Measurements from ENCODE around the gene SLC9A7.

The SLC9A7 gene

GRCh38 chrX:46573331-46573891 is 185.5 kb downstream of the SLC9A7 start, which contains the start of gene CHST7:
Gene CHST7 (plus strand): TSS chrX:46573765. CDS start chrX:46573932, 167 bp downstream.
- DNase-seq (ENCODE audit: low read depth), result peak; percentile 27

- no peak for DNase-seq (ENCODE audit: low read depth)
Observed at GRCh38 chrX:46572340-46572936, 186.5 kb downstream of the SLC9A7 start.

GRCh38 chrX:46571423-46572339 is 187.2 kb downstream of the SLC9A7 start:
- no peak for DNase-seq (ENCODE audit: low read depth)

- no peak for DNase-seq (ENCODE audit: low read depth)
Observed at GRCh38 chrX:46569621-46570020, 189.3 kb downstream of the SLC9A7 start.

- DNase-seq (ENCODE audit: low read depth), result no peak
Observed at GRCh38 chrX:46567388-46567787, 191.5 kb downstream of the SLC9A7 start.

- no peak for DNase-seq (ENCODE audit: low read depth)
Observed at GRCh38 chrX:46561824-46562657, 196.9 kb downstream of the SLC9A7 start.

- DNase-seq (ENCODE audit: low read depth), result no peak
Observed at GRCh38 chrX:46559062-46559461, 199.9 kb downstream of the SLC9A7 start.

GRCh38 chrX:46554942-46555341 is 204.0 kb downstream of the SLC9A7 start:
- no peak for DNase-seq (ENCODE audit: low read depth)

DNA sequence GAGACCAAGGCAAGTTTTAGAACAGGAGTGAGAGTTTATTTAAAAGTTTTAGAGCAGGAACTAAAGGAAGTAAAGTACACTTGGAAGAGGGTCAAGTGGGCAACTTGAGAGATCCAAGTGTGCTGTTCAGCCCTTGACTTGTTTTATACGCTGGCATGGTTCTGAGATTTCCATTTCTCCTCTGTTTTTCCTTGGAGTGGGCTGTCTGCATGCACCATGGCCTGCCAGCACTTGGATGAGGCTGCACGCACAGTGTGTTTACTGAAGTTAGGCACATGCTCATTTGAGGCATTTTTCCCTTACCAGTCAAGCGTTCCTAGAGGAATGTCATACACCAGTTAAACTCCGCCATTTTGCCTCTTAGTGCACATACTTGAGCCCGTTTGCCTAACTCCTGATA is 205.0 kb downstream of the SLC9A7 start:
- no peak for DNase-seq (ENCODE audit: low read depth)

DNA sequence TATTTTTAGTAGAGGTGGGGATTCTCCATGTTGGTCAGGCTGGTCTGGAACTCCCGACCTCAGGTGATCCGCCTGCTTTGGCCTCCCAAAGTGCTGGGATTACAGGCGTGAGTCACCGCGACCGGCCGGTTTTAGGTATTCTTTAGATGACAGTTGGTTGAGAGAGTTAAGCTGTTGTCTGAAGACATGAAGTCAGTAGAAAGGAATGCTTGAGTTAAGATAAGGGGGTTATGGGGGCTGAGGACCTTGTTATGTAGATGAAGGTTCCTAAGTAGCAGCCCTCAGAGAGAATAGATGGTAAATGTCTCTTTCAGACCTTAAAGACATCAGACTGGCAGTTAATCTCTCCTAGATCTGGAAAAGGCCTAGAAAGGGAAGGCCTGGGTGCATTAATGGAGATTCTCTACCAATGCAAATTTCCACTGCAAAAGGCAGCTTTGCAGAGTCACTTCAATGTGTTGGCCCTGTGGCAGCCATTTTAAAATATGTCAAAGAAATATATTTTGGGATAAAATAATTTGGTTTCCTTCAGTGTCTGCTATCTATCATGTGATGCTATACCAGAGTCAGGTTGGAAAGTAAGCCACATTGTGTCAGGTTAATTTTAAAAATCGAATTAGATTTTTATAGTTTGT is 207.3 kb downstream of the SLC9A7 start:
- no peak for DNase-seq (ENCODE audit: low read depth)

GRCh38 chrX:46549914-46550313 is 209.0 kb downstream of the SLC9A7 start:
- DNase-seq (ENCODE audit: low read depth), result no peak
